ENCODE data around the gene KIF24. TPM values are rescaled to one million over a fixed set of nuclear protein-coding genes. Genes with fewer than 3 reads are reported as not detected.
"Not testable (repeated sequence)": the region's sequence is repeated elsewhere in the genome, so short reads cannot be mapped to it uniquely, and the experiment has no call there.

Gene KIF24
- total RNA-seq, 1 donor from 2014 or later, result 0.21 TPM

DNA sequence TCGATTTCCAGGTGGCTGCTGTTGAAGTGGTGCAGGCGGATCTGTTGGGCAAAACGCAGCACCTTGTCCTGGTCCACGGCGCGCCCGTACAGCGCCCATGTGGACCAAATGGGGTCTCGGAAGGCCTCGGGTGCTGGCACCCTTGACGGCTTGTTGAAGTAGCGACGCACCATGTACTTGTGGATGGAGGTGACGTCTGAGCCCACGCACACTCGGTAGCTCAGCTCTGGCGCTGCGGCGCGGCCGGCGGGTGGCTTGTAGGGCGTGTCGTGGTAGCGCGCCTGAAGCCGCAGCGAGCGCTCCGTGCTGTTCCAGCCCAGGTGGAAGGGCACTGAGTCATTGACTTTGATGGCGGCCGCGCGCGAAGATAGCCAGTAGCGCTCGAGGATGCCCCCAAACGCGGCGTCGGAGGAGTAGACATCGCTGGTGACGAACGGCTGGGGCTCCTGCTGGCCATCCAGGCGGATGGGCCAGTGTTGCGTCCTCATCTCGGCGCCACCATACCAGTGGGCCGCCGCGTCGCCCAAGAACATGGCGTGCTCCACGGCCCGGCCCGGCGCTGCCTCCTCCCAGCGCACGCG lies 42.9 kb upstream of the KIF24 start:
- intact Hi-C loops (cut with DNase I), result no loop called here

DNA sequence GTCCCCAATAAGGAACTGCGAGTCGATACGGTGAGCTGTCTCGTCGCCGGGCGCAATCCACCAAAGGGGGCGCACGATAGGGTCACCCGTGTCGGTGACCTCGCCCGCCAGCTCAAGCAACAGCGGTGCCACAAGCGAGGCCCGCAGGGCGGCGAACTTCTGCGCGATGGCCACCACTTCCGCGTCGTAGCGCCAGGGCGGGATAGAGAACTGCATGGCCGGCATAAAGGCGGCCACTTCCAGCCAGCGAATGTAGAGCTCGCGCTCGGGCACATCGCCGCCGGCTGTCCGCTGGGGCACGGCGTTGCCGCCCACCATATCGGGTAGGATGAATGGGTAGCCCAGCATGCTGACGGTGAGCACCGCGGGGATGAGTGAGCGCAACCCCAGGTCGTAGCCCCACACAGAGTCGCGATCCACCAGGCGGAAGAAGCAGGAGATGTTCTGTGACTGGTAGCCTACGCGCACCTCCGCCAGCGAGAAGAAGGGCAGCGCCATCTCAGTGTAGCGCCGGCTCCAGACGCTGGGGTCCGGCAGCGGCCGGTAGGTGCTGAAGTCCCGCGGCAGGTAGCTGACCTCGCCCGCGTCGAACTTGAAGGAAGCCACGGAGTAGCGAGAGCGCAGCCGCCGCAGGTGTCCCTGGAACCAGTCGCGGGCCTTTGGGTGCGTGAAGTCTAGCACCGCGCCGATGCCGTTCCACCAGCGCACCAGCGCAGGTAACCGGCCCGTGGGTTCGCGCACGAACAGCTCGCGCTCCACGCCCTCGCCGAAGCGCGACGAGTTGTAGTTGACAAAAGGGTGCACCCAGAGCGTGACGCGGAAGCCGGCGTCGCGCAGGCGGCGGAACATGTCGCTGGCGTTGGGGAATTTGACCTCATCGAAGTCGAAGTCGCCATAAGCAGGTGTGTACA lies 42.2 kb upstream of the KIF24 start:
- Histone ChIP-seq H3K4me1 (peaks cover 0 to 4% of the 10 kb centered on the region in 2 donors), H3K4me3 (no peak overlapping the region), H3K9me3 (no peaks in the 10 kb centered on the region), H3K36me3 (peaks cover 24 to 38% of the 10 kb centered on the region in 2 donors), H3K27me3 (no peaks in the 10 kb centered on the region), H3K27ac (no peak overlapping the region)
- intact Hi-C loops (cut with DNase I), result no loop called here
- TF ChIP-seq, protein P1, sequence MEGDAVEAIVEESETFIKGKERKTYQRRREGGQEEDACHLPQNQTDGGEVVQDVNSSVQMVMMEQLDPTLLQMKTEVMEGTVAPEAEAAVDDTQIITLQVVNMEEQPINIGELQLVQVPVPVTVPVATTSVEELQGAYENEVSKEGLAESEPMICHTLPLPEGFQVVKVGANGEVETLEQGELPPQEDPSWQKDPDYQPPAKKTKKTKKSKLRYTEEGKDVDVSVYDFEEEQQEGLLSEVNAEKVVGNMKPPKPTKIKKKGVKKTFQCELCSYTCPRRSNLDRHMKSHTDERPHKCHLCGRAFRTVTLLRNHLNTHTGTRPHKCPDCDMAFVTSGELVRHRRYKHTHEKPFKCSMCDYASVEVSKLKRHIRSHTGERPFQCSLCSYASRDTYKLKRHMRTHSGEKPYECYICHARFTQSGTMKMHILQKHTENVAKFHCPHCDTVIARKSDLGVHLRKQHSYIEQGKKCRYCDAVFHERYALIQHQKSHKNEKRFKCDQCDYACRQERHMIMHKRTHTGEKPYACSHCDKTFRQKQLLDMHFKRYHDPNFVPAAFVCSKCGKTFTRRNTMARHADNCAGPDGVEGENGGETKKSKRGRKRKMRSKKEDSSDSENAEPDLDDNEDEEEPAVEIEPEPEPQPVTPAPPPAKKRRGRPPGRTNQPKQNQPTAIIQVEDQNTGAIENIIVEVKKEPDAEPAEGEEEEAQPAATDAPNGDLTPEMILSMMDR (IDR thresholded peaks at IDR 0.05), result no peak
- DNase-seq (ENCODE audit: low spot score in 2 of 2), result no peak

More for the DNA sequence above, 42.9 kb upstream of the KIF24 start:
- Histone ChIP-seq H3K27ac (no peak overlapping the region), H3K4me1 (peaks cover 0 to 4% of the 10 kb centered on the region in 2 donors), H3K27me3 (no peaks in the 10 kb centered on the region), H3K36me3 (peaks cover 24 to 38% of the 10 kb centered on the region in 2 donors), H3K4me3 (no peak overlapping the region), H3K9me3 (no peaks in the 10 kb centered on the region)
- TF ChIP-seq, protein P1 (IDR thresholded peaks at IDR 0.05), result no peak
- no peak for DNase-seq (ENCODE audit: low spot score in 2 of 2)

DNA sequence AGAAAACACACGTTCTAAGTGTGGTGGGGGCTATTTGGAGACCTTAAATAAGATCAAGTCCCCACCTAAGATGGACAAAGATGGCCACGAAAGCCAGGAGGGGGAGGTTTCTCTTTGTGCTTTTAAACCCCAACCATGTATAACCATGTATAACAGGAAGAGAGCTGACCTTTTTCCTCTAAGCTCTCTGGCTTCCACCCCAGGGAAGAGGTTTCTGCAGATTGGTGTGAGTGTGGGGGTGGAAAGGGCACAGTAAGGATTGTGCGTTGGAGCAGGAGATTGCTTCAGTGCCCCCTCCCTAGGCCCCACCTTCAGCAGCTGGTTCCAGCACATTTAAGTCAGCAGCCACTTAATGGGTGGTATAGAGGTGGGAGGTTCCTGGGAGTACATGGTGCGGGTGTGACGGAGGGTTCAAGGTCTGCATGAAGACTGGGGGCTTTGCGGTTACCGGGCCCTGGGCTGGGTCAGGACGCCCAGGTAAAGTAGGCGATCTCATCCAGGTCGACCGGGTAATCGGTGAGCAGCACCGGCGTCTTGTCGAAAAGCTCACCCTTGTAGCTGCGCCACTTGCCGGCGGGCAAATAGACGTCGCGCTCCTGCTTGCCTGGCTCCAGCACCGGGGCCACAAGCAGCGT lies 41.4 kb upstream of the KIF24 start:
- H3K4me1 ChIP-seq, result no peaks in the 10 kb centered on the region
- intact Hi-C loops (cut with DNase I), result no loop called here
- H3K9me3 ChIP-seq, result no peaks in the 10 kb centered on the region
- no peak for DNase-seq (ENCODE audit: low spot score in 2 of 2)
- H3K4me3 ChIP-seq, result no peak overlapping the region
- peaks cover 24 to 38% of the 10 kb centered on the region in 2 donors for H3K36me3 ChIP-seq
- no peak overlapping the region for H3K27ac ChIP-seq
- TF ChIP-seq, protein P1 (IDR thresholded peaks at IDR 0.05), result no peak
- H3K27me3 ChIP-seq, result no peaks in the 10 kb centered on the region

DNA sequence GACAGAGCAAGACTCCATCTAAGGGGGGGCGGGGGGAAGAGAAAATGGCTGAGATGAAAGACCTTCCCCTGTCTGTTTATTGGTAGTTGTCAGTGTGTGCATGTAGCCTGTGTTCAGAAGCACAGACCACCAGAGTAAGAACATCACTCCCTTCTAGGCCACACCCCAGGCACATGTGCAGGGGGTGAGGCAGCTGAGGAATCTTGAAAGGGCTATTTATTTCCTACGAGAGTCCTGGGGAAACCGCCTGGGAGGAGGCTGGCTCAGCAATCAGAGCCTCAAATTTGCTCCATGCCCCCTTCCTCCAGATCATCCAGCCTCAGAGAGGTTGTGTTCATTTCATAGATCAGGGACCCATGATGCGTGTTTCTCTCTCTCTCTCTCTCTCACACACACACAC lies 40.6 kb upstream of the KIF24 start:
- Histone ChIP-seq H3K27ac (no peak overlapping the region), H3K27me3 (no peaks in the 10 kb centered on the region), H3K9me3 (no peaks in the 10 kb centered on the region), H3K4me1 (no peaks in the 10 kb centered on the region), H3K36me3 (peaks cover 24 to 38% of the 10 kb centered on the region in 2 donors), H3K4me3 (no peak overlapping the region)
- DNase-seq (ENCODE audit: low spot score in 2 of 2), result no peak
- intact Hi-C loops (cut with DNase I), result no loop called here
- TF ChIP-seq, protein P1 (IDR thresholded peaks at IDR 0.05), result no peak

DNA sequence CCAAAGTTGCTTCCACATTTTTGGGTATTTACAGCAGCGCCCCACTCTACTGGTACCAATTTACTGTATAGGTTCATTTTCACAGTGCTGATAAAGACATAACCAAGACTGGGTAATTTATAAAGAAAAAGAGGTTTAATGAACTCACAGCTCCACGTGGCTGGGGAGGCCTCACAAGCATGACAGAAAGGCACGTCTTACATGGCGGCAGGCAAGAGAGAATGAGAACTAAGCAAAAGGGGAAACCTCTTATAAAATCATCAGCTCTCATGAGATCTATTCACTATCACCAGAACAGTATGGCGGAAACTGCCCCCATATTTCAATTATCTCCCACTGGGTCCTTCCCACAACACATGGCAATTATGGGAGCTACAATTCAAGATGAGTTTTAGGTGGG lies 39.7 kb upstream of the KIF24 start:
- DNase-seq (ENCODE audit: low spot score in 2 of 2); H3K4me3 ChIP-seq; H3K27ac ChIP-seq; H3K27me3 ChIP-seq; intact Hi-C loops (cut with DNase I); H3K4me1 ChIP-seq; H3K9me3 ChIP-seq: not testable (repeated sequence)
- H3K36me3 ChIP-seq, result peaks cover 24 to 38% of the 10 kb centered on the region in 2 donors

DNA sequence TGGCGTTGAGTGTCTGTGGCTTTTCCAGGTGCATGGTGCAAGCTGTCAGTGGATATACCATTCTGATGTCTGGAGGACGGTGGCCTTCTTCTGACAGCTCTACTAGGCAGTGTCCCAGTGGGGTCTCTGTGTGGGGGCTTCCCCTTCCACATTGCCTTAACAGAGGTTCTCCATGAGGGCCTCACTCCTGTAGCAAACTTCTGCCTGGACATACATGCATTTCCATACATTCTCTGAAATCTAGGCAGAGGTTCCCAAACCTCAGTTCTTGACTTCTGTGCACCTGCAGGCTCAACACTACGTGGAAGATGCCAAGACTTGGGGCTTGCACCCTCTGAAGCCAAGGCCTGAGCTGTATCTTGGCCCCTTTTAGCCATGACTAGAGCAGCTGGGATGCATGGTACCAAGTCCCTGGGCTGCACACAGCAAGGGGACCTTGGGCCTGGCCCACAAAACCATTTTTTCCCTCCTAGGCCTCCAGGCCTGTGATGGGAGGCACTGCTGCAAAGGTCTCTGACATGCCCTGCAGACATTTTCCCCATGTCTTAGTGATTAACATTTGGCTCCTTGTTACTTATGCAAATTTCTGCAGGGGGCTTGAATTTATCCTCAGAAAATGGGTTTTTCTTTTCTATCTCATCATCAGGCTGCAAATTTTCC lies 38.8 kb upstream of the KIF24 start:
- H3K4me3 ChIP-seq; intact Hi-C loops (cut with DNase I); DNase-seq (ENCODE audit: low spot score in 2 of 2); H3K27me3 ChIP-seq; H3K27ac ChIP-seq; H3K4me1 ChIP-seq; H3K9me3 ChIP-seq: not testable (repeated sequence)
- peaks cover 24 to 38% of the 10 kb centered on the region in 2 donors for H3K36me3 ChIP-seq

All from ascending aorta (tissue), 2 donors.